ENCODE data around the gene PPP2R1B. TPM values are rescaled to one million over a fixed set of nuclear protein-coding genes. Genes with fewer than 3 reads are reported as not detected.
A peak's percentile ranks its signal among the peaks of the same experiment; 100 is the strongest.
"Not testable (repeated sequence)": the region's sequence is repeated elsewhere in the genome, so short reads cannot be mapped to it uniquely, and the experiment has no call there.

The PPP2R1B gene
- polyA plus RNA-seq, 1 donor from 2014 or later = 14.9 TPM

DNA sequence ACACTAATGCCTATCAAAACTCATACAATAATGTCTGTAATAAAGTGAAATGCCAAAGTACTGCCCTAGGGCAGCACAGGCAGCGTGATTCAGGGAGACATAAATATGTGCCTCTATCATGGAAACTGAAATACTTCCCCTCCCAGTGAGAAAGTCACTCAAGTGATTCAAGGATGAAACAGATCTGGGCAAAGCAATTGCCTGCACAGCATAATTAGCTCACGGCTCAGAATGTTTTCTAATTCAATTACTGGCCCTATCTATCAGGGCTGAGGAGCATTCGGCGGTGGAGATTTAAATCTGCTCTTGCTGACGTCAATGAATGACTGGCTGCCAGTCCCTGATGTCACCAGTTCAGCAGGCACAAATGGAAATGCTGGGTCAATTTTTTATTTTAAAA lies 27.7 kb upstream of the PPP2R1B start:
- peaks cover 10% of the 10 kb centered on the region for H3K36me3 Mint-ChIP-seq
- peaks cover 0 to 8% (median 0%) of the 10 kb centered on the region in 3 donors for H3K4me1 Mint-ChIP-seq
- H3K27ac Mint-ChIP-seq = no peak overlapping the region
- no peak overlapping the region for H3K4me3 Mint-ChIP-seq
- peaks cover 0 to 17% (median 9%) of the 10 kb centered on the region in 3 donors for H3K9me3 Mint-ChIP-seq
- no peaks in the 10 kb centered on the region for H3K27me3 Mint-ChIP-seq

DNA sequence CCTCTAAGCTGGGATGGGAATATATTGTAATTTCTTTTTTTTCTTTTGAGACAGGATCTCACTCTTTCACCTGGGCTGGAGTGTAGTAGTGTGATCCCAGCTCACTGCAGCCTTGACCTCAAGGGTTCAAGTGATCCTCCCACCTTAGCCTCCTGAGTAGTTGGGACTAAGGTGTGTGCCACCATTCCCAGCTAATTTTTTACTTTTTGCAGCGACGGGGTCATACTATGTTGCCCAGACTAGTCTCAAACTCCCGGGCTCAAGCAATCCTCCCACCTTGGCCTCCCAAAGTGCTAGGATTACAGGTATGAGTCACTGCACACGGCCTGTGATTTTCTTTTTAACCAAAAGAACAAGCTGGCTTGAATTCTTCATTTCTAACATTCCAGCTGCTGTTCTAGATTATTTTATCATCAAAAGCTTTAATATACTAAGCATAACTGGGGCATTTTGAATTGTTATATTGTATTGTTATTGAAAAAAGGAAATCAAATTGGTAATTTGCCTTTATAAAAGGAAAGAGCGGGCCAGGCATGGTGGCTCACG lies 26.8 kb upstream of the PPP2R1B start:
- Mint-ChIP-seq H3K36me3 (peaks cover 6% of the 10 kb centered on the region), H3K4me3 (no peak overlapping the region), H3K27me3 (no peaks in the 10 kb centered on the region), H3K4me1 (peaks cover 0 to 8% (median 2%) of the 10 kb centered on the region in 3 donors), H3K9me3 (peaks cover 0 to 11% (median 6%) of the 10 kb centered on the region in 3 donors), H3K27ac (no peak overlapping the region)

- Mint-ChIP-seq H3K4me1 (peaks cover 0 to 8% (median 3%) of the 10 kb centered on the region in 3 donors), H3K9me3 (peaks cover 0 to 4% (median 2%) of the 10 kb centered on the region in 3 donors), H3K36me3 (peaks cover 6% of the 10 kb centered on the region), H3K27me3 (no peaks in the 10 kb centered on the region), H3K4me3 (no peak overlapping the region), H3K27ac (no peak overlapping the region)
Measured at GRCh38 chr11:111792314-111792713, 26.1 kb upstream of the PPP2R1B start.

DNA sequence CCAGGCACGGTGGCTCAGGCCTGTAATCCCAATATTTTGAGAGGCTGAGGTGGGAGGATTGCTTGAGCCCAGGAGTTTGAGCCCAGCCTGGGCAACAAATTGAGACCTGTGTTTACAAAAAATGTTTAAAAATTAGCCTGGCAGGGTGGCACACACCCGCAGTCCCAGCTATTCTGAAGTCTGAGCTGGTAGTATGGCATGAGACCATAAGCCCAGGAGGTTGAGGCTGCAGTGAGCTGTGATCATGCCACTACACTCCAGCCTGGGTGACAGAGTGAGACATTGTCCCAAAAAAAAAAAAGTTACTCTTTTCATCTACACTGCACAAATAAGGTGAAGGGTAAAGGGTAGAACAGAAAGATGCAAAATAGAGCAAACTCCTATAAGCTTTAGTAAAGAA lies 22.3 kb upstream of the PPP2R1B start:
- H3K4me1 Mint-ChIP-seq = peaks cover 0 to 3% (median 0%) of the 10 kb centered on the region in 3 donors
- H3K36me3 Mint-ChIP-seq = peaks cover 10% of the 10 kb centered on the region
- H3K27ac Mint-ChIP-seq = no peak overlapping the region
- no peak overlapping the region for H3K4me3 Mint-ChIP-seq
- no peaks in the 10 kb centered on the region for H3K9me3 Mint-ChIP-seq
- H3K27me3 Mint-ChIP-seq = no peaks in the 10 kb centered on the region

- Mint-ChIP-seq H3K4me3 (no peak overlapping the region), H3K4me1 (peaks cover 0 to 3% (median 0%) of the 10 kb centered on the region in 3 donors), H3K36me3 (peaks cover 10% of the 10 kb centered on the region), H3K9me3 (no peaks in the 10 kb centered on the region), H3K27ac (no peak overlapping the region), H3K27me3 (no peaks in the 10 kb centered on the region)
Measured at GRCh38 chr11:111788051-111788450, 21.9 kb upstream of the PPP2R1B start.

DNA sequence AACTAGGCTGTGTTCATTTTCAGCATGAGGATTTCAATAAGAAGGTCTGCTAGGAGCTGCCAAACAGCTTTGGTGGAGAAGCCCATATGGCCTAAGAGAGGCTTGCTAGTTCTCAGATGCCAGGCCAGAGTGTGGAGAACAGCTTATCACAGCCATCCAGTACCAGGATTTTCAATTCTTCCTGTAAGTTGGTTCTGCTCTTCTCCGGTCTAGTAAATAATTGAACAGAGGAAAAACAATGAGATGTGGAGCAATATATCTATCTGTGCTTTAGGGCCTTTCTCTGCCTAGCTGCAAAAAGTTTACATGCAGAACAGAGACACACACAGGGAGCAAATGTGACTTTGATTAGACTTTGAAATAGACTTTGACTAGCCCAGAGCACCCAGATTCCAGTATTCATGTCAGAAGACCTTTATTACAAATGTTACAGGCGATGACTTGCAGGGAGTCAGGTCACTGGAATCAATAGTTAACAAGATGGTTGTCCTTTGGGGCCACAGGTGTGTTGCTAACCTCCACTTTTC lies 19.8 kb upstream of the PPP2R1B start:
- peak overlapping the region in 1 of 3 donors; percentile 49 for H3K27ac Mint-ChIP-seq
- H3K36me3 Mint-ChIP-seq = peaks cover 10% of the 10 kb centered on the region
- no peak overlapping the region for H3K4me3 Mint-ChIP-seq
- peaks cover 0 to 3% (median 0%) of the 10 kb centered on the region in 3 donors for H3K4me1 Mint-ChIP-seq
- no peaks in the 10 kb centered on the region for H3K27me3 Mint-ChIP-seq
- H3K9me3 Mint-ChIP-seq = no peaks in the 10 kb centered on the region

- Mint-ChIP-seq H3K36me3 (peaks cover 6% of the 10 kb centered on the region), H3K4me3 (no peak overlapping the region), H3K4me1 (peaks cover 0 to 3% (median 0%) of the 10 kb centered on the region in 3 donors)
Measured at GRCh38 chr11:111785076-111785475, 18.9 kb upstream of the PPP2R1B start.

DNA sequence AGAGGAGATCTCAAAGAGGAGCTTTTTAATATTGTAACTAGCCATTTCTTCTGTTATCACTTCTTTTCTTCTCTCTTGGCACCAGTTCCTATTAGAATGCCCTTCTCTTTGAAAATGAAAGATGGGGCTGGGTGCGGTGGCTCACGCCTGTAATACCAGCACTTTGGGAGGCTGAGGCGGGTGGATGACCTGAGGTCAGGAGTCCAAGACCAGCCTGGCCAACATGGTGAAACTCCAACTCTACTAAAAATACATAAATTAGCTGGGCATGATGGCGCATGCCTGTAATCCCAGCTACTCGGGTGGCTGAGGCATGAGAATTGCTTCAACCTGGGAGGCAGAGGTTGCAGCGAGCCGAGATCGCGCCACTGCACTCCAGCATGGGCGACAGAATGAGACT lies 18.1 kb upstream of the PPP2R1B start:
- H3K27ac Mint-ChIP-seq, H3K9me3 Mint-ChIP-seq, H3K36me3 Mint-ChIP-seq, H3K4me1 Mint-ChIP-seq, H3K27me3 Mint-ChIP-seq: not testable (repeated sequence)
- H3K4me3 Mint-ChIP-seq = peak overlapping the region in 1 of 4 donors; percentile 49

More at GRCh38 chr11:111785076-111785475, 18.9 kb upstream of the PPP2R1B start:
- H3K27me3 Mint-ChIP-seq = no peaks in the 10 kb centered on the region
- H3K27ac Mint-ChIP-seq = no peak overlapping the region
- no peaks in the 10 kb centered on the region for H3K9me3 Mint-ChIP-seq

DNA sequence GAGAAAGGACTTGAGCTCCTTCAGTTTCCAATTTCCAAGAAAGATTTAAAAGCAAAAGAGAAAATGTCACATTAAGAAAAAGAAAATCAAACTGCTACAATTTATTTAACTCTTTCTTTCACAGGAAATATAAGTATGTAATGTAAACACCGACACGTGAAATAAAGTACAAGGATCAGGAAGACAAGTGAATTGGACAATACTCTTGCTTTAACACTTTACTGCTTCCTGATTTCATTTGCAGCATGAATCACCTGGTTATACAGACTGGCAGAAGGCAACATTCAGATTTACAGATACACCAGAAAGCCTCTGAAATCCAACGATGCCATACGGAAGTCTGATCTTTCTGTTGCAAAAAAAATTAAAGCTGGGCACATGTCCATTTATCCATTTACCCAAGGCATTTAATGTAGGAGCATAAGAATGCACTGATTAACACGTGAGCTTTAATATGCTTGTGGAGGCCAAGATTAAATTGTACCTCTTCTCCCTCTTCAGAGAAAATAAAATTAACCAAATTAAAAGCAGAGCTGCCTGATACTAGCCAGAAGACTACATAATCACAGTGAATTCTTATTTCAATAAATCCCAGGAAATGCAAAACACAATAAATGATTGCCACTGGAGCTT lies 16.0 kb upstream of the PPP2R1B start:
- H3K27me3 Mint-ChIP-seq = no peaks in the 10 kb centered on the region
- no peak overlapping the region for H3K27ac Mint-ChIP-seq
- no peak overlapping the region for H3K4me3 Mint-ChIP-seq
- H3K36me3 Mint-ChIP-seq = peaks cover 6% of the 10 kb centered on the region
- peaks cover 2 to 7% (median 4%) of the 10 kb centered on the region in 3 donors for H3K4me1 Mint-ChIP-seq
- no peaks in the 10 kb centered on the region for H3K9me3 Mint-ChIP-seq

DNA sequence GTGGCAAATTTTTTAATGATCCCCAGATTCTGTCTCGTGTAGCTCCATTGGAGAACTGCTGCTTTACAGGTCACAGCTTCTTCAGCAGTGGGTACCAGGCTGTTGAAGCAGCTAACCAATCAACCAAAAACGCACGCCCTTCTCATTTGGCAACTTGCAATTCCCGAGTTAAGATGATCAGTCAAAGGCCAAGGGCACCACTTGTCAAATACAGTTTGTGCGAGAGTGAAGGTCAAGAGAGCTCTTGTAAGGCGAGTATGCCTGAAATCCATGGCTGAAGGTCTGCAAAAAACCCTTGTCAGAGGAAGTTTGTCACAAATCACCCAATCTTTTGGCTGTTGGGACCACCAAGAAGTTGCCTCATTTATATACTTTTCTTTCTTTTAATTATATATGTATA lies 12.9 kb upstream of the PPP2R1B start:
- peaks cover 13 to 25% (median 17%) of the 10 kb centered on the region in 3 donors for H3K4me1 Mint-ChIP-seq
- no peak overlapping the region for H3K4me3 Mint-ChIP-seq
- H3K27ac Mint-ChIP-seq = no peak overlapping the region
- no peaks in the 10 kb centered on the region for H3K27me3 Mint-ChIP-seq
- H3K9me3 Mint-ChIP-seq = no peaks in the 10 kb centered on the region
- H3K36me3 Mint-ChIP-seq = no peaks in the 10 kb centered on the region

DNA sequence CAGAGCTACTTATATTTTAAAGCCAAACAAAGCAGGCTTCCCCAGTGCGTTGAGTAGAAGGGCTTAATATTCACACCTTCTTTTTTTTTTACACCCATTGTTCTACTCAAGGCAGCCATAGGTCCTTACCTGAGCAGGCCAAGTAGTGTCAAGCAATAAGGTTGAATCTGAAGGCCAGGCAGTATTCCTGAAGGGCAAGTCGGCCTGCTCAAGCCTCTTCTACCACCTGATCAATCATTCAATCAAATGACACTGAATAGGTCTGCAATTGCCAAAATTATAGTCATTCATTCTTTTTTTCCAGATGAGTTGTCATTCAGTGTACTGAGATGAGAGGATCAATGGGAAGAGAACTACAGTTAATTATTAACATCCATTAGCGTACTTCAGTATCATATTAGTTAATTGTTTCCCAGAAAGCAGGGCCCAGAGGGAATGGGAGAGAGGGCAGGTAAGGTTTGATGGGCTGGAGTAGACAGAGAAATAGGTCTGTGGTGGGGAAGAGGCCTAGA lies 11.9 kb upstream of the PPP2R1B start:
- Mint-ChIP-seq H3K4me1 (peaks cover 13 to 25% (median 17%) of the 10 kb centered on the region in 3 donors), H3K27me3 (no peaks in the 10 kb centered on the region), H3K27ac (no peak overlapping the region), H3K36me3 (no peaks in the 10 kb centered on the region), H3K4me3 (no peak overlapping the region), H3K9me3 (no peaks in the 10 kb centered on the region)

- Mint-ChIP-seq H3K27me3 (no peaks in the 10 kb centered on the region), H3K27ac (peak overlapping the region; percentile 69 to 96 (median 94)), H3K9me3 (no peaks in the 10 kb centered on the region), H3K4me1 (peaks cover 13 to 25% (median 17%) of the 10 kb centered on the region in 3 donors), H3K36me3 (no peaks in the 10 kb centered on the region), H3K4me3 (peak overlapping the region in 2 of 4 donors; percentile 30 to 59)
Measured at GRCh38 chr11:111777094-111778046, 11.2 kb upstream of the PPP2R1B start.

DNA sequence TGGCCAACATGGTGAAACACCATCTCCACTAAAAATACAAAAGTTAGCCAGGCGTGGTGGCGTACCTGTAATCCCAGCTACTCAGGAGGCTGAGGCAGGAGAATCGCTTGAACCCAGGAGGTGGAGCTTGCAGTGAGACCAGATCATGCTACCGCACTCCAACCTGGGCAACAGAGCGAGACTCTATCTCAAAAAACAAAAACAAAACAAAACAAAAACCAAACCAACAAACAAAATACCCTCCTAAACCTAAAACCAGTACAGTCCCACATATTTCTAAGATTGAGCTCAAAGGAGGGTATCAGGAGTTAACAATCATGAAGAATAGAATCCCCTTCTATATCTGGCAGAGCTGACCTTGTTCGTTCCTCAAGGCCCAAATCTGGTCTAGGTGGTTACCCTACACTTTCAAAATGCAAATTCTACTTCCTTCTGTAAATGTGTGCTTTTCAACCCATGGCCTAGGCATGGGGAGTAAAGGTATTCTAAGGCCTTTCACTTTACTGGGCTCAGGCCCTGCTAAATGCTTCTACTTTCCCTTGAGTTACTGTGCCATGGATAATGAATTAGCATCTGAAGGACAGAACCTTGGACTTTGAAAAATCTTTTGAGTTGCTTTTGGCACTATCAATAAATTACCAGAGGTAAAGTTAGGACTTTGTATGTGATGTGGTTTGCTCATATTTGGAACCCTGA lies 10.4 kb upstream of the PPP2R1B start:
- peaks cover 13 to 25% (median 17%) of the 10 kb centered on the region in 3 donors for H3K4me1 Mint-ChIP-seq
- H3K4me3 Mint-ChIP-seq = peak overlapping the region; percentile 30 to 86 (median 73)
- H3K27ac Mint-ChIP-seq = peak overlapping the region; percentile 69 to 96 (median 94)
- no peaks in the 10 kb centered on the region for H3K27me3 Mint-ChIP-seq
- H3K9me3 Mint-ChIP-seq = no peaks in the 10 kb centered on the region
- no peaks in the 10 kb centered on the region for H3K36me3 Mint-ChIP-seq

DNA sequence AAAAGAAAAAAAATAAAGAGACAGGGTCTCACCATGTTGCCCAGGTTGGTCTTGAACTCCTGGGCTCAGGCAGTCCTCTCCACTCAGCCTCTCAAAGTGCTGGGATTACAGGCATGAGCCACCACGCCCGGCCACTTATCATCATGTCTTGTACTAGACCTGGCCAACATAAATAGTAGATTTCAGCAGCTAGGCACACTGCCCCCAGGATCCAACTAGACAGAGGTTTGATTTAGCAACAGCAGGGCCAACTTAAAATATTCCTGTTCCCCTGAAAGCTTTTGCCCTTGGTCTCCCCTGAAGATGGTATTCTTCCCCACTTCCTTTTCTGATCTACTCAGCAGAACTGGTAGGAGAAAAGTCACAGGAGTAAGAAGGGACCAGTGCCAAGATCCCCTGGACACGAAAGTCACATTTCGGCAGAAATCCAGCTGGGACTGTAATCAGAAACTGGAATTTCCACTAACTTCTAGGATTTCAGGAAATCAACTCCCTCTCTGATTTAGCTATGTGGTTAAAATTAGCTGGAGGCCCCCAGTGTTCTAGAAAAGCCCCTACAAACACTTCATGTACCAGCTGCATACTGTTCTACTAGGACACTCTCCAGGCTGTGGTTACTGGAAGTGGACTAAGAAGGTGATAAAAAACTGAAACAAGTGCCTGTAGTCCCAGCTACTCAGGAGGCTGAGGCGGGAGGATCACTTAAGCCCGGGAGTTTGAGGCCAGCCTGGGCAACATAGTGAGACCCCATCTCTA lies 8.9 kb upstream of the PPP2R1B start:
- H3K36me3 Mint-ChIP-seq = peaks cover 2% of the 10 kb centered on the region
- H3K27me3 Mint-ChIP-seq = no peaks in the 10 kb centered on the region
- peaks cover 13 to 25% (median 17%) of the 10 kb centered on the region in 3 donors for H3K4me1 Mint-ChIP-seq
- H3K27ac Mint-ChIP-seq = peak overlapping the region in 1 of 3 donors; percentile 89
- no peaks in the 10 kb centered on the region for H3K9me3 Mint-ChIP-seq
- H3K4me3 Mint-ChIP-seq = peak overlapping the region in 1 of 4 donors; percentile 36
